ENCODE measurements around the gene TCL1A.

The TCL1A gene

DNA sequence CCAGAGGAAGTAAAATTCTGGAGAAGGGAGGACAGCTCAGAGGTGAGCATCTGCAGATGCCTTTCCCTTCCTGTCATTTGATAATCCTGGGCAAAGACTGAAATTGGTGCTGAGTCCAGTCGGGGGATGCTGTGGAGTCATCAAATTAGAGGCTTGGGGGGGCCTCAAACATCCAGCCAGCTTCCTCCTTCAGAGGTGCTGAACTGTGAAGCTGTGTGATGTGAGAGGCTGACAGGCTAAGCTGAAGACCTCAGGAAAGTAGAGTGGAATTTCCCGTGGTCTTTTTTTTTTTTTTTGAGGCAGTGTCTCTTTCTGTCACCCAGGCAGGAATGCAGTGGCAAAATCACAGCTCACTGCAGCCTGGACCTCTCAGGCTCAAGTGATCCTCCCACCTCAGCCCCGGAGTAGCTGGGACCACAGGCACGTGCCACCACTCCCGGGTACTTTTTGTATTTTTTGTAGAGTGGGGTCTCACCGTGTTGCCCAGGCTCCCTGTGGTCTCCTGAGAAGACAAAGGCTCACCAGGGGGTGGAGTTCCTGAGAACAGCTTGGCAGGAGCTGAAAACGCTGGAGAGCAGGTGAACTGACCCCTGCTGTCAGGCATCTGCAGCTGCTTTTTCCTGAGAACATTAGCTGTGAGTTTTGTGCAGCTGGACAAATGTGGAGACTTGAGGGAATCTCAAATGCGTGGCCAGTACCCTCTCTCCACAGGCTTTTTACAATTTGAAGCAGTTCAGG lies 33.8 kb downstream of the TCL1A start:
- no peak overlapping the region for H3K4ac ChIP-seq (ENCODE audit: low read length)
- H3K27ac ChIP-seq (replicated peaks; ENCODE audit: low read length) = peak overlapping the region; percentile 48
- no peak overlapping the region for H2BK15ac ChIP-seq (ENCODE audit: low read length)
- H3K27me3 ChIP-seq (ENCODE audit: control insufficient read depth in 3 of 3, insufficient read depth in 3 of 3, low read depth in 1 of 3, low read length in 3 of 3) = no peaks in the 10 kb centered on the region
- no peak overlapping the region for H2BK12ac ChIP-seq (ENCODE audit: low read length)
- no peak overlapping the region for H3K23ac ChIP-seq (ENCODE audit: low read depth, low read length, poor library complexity)
- no peak overlapping the region for H2BK120ac ChIP-seq (ENCODE audit: low read depth, low read length)
- peaks cover 0 to 6% of the 10 kb centered on the region in 2 donors for H3K9me3 ChIP-seq (replicated peaks in 1 of 2; ENCODE audit: control insufficient read depth in 2 of 2, insufficient read depth in 1 of 2, low read depth in 1 of 2, low read length in 2 of 2)
- no peak overlapping the region for H2AK5ac ChIP-seq (ENCODE audit: low read depth, low read length)
- no peaks in the 10 kb centered on the region for H3K36me3 ChIP-seq (replicated peaks in 1 of 2; ENCODE audit: control insufficient read depth in 2 of 2, insufficient read depth in 2 of 2, low read length in 2 of 2)
- no peak overlapping the region for H3K14ac ChIP-seq (ENCODE audit: low read length)
- H3K18ac ChIP-seq (ENCODE audit: low read length) = no peak overlapping the region
- no peak overlapping the region for H3K4me3 ChIP-seq (ENCODE audit: low read length in 2 of 2)
- no peak overlapping the region for H3K9ac ChIP-seq (ENCODE audit: low read depth, low read length, poor library complexity)
- no CpG with 5 or more reads among the region's 8 CpGs for WGBS, 2 donors (ENCODE audit: extremely low coverage in 2 of 2, insufficient read length in 2 of 2, insufficient replicate concordance in 1 of 2)
- no peak overlapping the region for H4K8ac ChIP-seq (ENCODE audit: low read depth, low read length)
- H2AFZ ChIP-seq (ENCODE audit: low read length) = no peak overlapping the region
- no peak overlapping the region for H4K91ac ChIP-seq (ENCODE audit: low read depth, low read length, poor library complexity)
- H2BK5ac ChIP-seq (ENCODE audit: low read length) = no peak overlapping the region
- no peak for DNase-seq (ENCODE audit: low spot score)
- H3K79me1 ChIP-seq (ENCODE audit: low read depth, low read length) = no peaks in the 10 kb centered on the region
- peaks cover 4 to 8% of the 10 kb centered on the region in 2 donors for H3K4me1 ChIP-seq (ENCODE audit: control insufficient read depth in 2 of 2, insufficient read depth in 1 of 2, low read depth in 1 of 2, low read length in 2 of 2)
- no peak overlapping the region for H3K4me2 ChIP-seq (ENCODE audit: insufficient read depth, low read length, poor library complexity, severe bottlenecking)

DNA sequence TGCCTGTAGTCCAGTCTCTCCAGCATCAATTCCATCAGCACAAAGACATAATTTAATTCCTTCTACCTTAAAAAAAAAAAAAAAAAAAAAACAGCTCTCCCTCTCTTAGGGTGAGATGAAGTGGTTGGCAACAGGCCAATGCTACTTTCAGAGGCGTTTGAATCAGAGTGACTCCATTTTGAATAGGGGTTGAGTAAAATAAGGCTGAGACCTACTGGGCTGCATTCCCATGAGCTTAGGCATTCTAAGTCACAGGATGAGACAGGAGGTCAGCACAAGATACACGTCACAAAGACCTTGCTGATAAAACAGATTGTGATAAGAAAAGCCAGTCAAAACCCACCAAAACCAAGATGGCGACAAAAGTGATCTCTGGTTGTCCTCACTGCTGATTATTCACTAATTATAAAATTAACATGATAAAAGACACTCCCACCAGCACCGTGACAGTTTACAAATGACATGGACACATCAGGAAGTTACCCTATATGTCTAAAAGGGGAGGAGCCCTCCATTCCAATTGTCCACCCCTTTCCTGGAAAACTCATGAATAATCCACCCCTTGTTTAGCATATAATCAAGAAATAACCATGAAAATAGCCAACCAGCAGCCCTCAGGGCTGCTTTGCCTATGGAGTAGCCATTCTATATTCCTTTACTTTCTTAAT lies 34.6 kb downstream of the TCL1A start:
- no peak overlapping the region for H3K18ac ChIP-seq (ENCODE audit: low read length)
- no peak overlapping the region for H2BK12ac ChIP-seq (ENCODE audit: low read length)
- no peak overlapping the region for H3K23ac ChIP-seq (ENCODE audit: low read depth, low read length, poor library complexity)
- no peaks in the 10 kb centered on the region for H3K79me1 ChIP-seq (ENCODE audit: low read depth, low read length)
- H2AFZ ChIP-seq (ENCODE audit: low read length) = no peak overlapping the region
- H4K91ac ChIP-seq (ENCODE audit: low read depth, low read length, poor library complexity) = no peak overlapping the region
- no peak overlapping the region for H2BK15ac ChIP-seq (ENCODE audit: low read length)
- no peak overlapping the region for H3K4me2 ChIP-seq (ENCODE audit: insufficient read depth, low read length, poor library complexity, severe bottlenecking)
- H3K4me3 ChIP-seq (ENCODE audit: low read length in 2 of 2) = no peak overlapping the region
- no peak overlapping the region for H2AK5ac ChIP-seq (ENCODE audit: low read depth, low read length)
- no peak overlapping the region for H3K9ac ChIP-seq (ENCODE audit: low read depth, low read length, poor library complexity)
- no peak for DNase-seq (ENCODE audit: low spot score)
- no peak overlapping the region for H2BK5ac ChIP-seq (ENCODE audit: low read length)
- no peaks in the 10 kb centered on the region for H3K36me3 ChIP-seq (replicated peaks in 1 of 2; ENCODE audit: control insufficient read depth in 2 of 2, insufficient read depth in 2 of 2, low read length in 2 of 2)
- H2BK120ac ChIP-seq (ENCODE audit: low read depth, low read length) = no peak overlapping the region
- H3K14ac ChIP-seq (ENCODE audit: low read length) = no peak overlapping the region
- no peaks in the 10 kb centered on the region for H3K27me3 ChIP-seq (ENCODE audit: control insufficient read depth in 3 of 3, insufficient read depth in 3 of 3, low read depth in 1 of 3, low read length in 3 of 3)
- no peak overlapping the region for H4K8ac ChIP-seq (ENCODE audit: low read depth, low read length)
- WGBS, 2 donors (ENCODE audit: extremely low coverage in 2 of 2, insufficient read length in 2 of 2, insufficient replicate concordance in 1 of 2) = no CpG with 5 or more reads among the region's 4 CpGs
- peaks cover 4 to 10% of the 10 kb centered on the region in 2 donors for H3K4me1 ChIP-seq (ENCODE audit: control insufficient read depth in 2 of 2, insufficient read depth in 1 of 2, low read depth in 1 of 2, low read length in 2 of 2)
- no peak overlapping the region for H3K27ac ChIP-seq (replicated peaks; ENCODE audit: low read length)
- H3K4ac ChIP-seq (ENCODE audit: low read length) = no peak overlapping the region
- peaks cover 0 to 6% of the 10 kb centered on the region in 2 donors for H3K9me3 ChIP-seq (replicated peaks in 1 of 2; ENCODE audit: control insufficient read depth in 2 of 2, insufficient read depth in 1 of 2, low read depth in 1 of 2, low read length in 2 of 2)

DNA sequence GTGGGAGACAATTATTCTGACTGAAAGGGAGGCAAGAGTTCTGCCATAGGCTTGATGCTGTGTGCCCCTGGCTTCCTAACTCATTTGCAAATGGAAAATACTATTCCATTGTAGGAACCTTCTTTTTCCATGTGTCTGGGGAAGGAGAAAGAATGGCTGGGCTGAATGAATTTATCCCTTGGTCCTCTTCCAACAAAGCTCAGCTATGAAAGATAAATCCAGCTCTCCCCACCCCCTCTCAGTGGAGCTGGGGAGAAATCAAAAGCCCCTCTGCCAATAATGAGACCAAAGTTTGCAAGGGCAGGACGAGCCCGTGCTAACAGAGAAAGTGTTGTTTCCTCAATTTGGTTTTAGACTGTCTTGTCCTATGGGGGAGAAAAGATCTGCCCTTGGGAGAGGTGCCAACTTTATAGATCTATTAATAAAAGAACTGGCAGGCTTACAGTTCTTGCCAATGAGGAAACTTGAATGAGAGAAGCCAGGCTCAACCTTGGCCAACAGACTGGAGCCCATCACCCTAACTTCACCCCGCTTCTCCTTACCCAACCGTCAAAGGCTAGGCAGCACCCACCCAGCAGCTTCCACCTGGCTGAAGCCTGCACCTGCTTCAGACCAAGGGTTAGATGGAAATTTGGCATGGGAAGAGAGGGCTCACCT lies 36.6 kb downstream of the TCL1A start:
- Histone ChIP-seq H4K8ac (ENCODE audit: low read depth, low read length) (no peak overlapping the region), H3K4me3 (ENCODE audit: low read length in 2 of 2) (no peak overlapping the region), H4K91ac (ENCODE audit: low read depth, low read length, poor library complexity) (no peak overlapping the region), H3K27ac (replicated peaks; ENCODE audit: low read length) (no peak overlapping the region), H3K18ac (ENCODE audit: low read length) (no peak overlapping the region), H3K4ac (ENCODE audit: low read length) (no peak overlapping the region), H2BK120ac (ENCODE audit: low read depth, low read length) (no peak overlapping the region), H2AK5ac (ENCODE audit: low read depth, low read length) (no peak overlapping the region), H3K36me3 (replicated peaks in 1 of 2; ENCODE audit: control insufficient read depth in 2 of 2, insufficient read depth in 2 of 2, low read length in 2 of 2) (no peaks in the 10 kb centered on the region), H3K79me1 (ENCODE audit: low read depth, low read length) (no peaks in the 10 kb centered on the region), H3K4me2 (ENCODE audit: insufficient read depth, low read length, poor library complexity, severe bottlenecking) (no peak overlapping the region), H3K4me1 (ENCODE audit: control insufficient read depth in 2 of 2, insufficient read depth in 1 of 2, low read depth in 1 of 2, low read length in 2 of 2) (peaks cover 4 to 11% of the 10 kb centered on the region in 2 donors), H3K9ac (ENCODE audit: low read depth, low read length, poor library complexity) (no peak overlapping the region), H2BK12ac (ENCODE audit: low read length) (no peak overlapping the region), H3K14ac (ENCODE audit: low read length) (no peak overlapping the region), H3K23ac (ENCODE audit: low read depth, low read length, poor library complexity) (no peak overlapping the region), H2BK5ac (ENCODE audit: low read length) (no peak overlapping the region), H2AFZ (ENCODE audit: low read length) (no peak overlapping the region), H2BK15ac (ENCODE audit: low read length) (no peak overlapping the region), H3K9me3 (replicated peaks in 1 of 2; ENCODE audit: control insufficient read depth in 2 of 2, insufficient read depth in 1 of 2, low read depth in 1 of 2, low read length in 2 of 2) (peaks cover 0 to 6% of the 10 kb centered on the region in 2 donors), H3K27me3 (ENCODE audit: control insufficient read depth in 3 of 3, insufficient read depth in 3 of 3, low read depth in 1 of 3, low read length in 3 of 3) (peaks cover 0 to 3% (median 0%) of the 10 kb centered on the region in 3 experiments)
- WGBS, 2 donors (ENCODE audit: extremely low coverage in 2 of 2, insufficient read length in 2 of 2, insufficient replicate concordance in 1 of 2) = no CpG with 5 or more reads among the region's 4 CpGs
- no peak for DNase-seq (ENCODE audit: low spot score)

DNA sequence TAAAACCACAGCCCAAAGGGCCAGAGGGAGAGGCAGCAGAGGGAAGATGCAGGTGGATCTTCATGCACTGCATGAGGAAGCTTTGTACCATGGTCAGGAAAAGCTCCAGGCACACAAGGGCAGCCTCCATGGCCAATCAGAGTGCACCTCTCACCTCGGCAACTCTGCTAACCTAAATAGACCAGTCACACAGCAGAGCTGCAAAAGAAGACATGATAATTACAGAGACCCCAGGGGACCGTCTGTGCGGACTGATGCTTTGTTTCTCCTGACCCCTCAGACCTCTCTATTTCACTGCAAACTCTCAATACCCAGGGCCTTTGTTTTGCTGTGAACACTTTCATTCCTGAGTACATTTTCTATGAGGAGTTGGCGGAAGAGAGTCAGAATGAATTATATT lies 38.4 kb downstream of the TCL1A start:
- Histone ChIP-seq H3K27me3 (ENCODE audit: control insufficient read depth in 3 of 3, insufficient read depth in 3 of 3, low read depth in 1 of 3, low read length in 3 of 3) (peaks cover 0 to 12% (median 0%) of the 10 kb centered on the region in 3 experiments), H3K23ac (ENCODE audit: low read depth, low read length, poor library complexity) (no peak overlapping the region), H2AK5ac (ENCODE audit: low read depth, low read length) (no peak overlapping the region), H3K9ac (ENCODE audit: low read depth, low read length, poor library complexity) (no peak overlapping the region), H2BK120ac (ENCODE audit: low read depth, low read length) (no peak overlapping the region), H3K9me3 (replicated peaks in 1 of 2; ENCODE audit: control insufficient read depth in 2 of 2, insufficient read depth in 1 of 2, low read depth in 1 of 2, low read length in 2 of 2) (peaks cover 0 to 6% of the 10 kb centered on the region in 2 donors), H3K14ac (ENCODE audit: low read length) (no peak overlapping the region), H3K4ac (ENCODE audit: low read length) (no peak overlapping the region), H3K27ac (replicated peaks; ENCODE audit: low read length) (peak overlapping the region; percentile 0), H2BK15ac (ENCODE audit: low read length) (no peak overlapping the region), H4K8ac (ENCODE audit: low read depth, low read length) (no peak overlapping the region), H3K4me2 (ENCODE audit: insufficient read depth, low read length, poor library complexity, severe bottlenecking) (no peak overlapping the region), H3K18ac (ENCODE audit: low read length) (no peak overlapping the region), H3K36me3 (replicated peaks in 1 of 2; ENCODE audit: control insufficient read depth in 2 of 2, insufficient read depth in 2 of 2, low read length in 2 of 2) (no peaks in the 10 kb centered on the region), H4K91ac (ENCODE audit: low read depth, low read length, poor library complexity) (no peak overlapping the region), H3K4me1 (ENCODE audit: control insufficient read depth in 2 of 2, insufficient read depth in 1 of 2, low read depth in 1 of 2, low read length in 2 of 2) (peaks cover 4 to 10% of the 10 kb centered on the region in 2 donors), H2BK12ac (ENCODE audit: low read length) (no peak overlapping the region), H2BK5ac (ENCODE audit: low read length) (no peak overlapping the region), H3K4me3 (ENCODE audit: low read length in 2 of 2) (no peak overlapping the region), H3K79me1 (ENCODE audit: low read depth, low read length) (no peaks in the 10 kb centered on the region), H2AFZ (ENCODE audit: low read length) (no peak overlapping the region)
- no CpG with 5 or more reads among the region's 4 CpGs for WGBS, 2 donors (ENCODE audit: extremely low coverage in 2 of 2, insufficient read length in 2 of 2, insufficient replicate concordance in 1 of 2)
- DNase-seq (ENCODE audit: low spot score) = peak; percentile 44

Measured in neuronal stem cell (in vitro differentiated cells).